Measurements from ENCODE around the gene PSAT1. TPM values are rescaled to one million over a fixed set of nuclear protein-coding genes. Genes with fewer than 3 reads are reported as not detected.

Gene PSAT1
- total RNA-seq, 2 donors from 2014 or later = 57.6 to 93.6 TPM

DNA sequence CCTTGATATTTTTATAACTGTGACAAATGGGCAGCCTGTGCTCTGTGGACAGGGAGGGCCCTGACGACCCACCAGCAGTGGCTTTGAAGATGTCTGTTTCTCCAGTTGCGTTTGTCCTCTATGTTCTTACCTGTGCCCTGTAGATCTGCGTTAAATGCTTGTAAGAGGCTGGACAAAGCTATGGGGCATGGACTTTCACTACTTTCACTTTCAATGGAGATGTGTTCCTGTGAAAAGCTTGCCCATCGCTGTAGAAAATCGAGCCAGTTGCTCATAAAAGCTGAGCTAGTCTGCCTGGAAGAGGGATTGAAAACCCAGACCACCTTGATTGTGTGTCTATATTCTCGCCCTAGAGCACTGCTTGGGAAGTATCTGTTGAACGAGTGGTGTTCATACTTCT, 74.1 kb downstream of the PSAT1 start:
- Mint-ChIP-seq H3K36me3 (no peaks in the 10 kb centered on the region), H3K27ac (no peak overlapping the region), H3K9me3 (no peaks in the 10 kb centered on the region)
- ATAC-seq (no peak), DNase-seq (ENCODE audit: low spot score in 2 of 2) (no peak)

DNA sequence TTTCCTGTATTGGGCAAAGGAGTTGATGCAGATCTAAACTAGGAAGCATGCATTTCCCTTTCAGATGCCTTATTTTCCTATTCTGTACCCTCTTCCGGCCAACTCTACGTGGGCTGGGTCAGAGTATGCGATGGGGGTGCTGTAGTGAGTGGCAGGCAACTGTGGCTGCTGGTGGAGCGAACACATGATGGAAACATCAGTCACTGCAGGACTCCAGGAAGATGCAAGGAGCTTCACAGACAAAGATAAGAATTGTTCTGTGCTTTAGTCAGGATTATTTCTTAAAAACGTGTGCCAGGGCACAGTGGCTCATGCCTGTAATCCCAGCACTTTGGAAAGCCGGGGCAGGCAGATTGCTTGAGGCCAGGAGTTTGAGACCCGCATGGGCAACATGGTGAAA, 75.1 kb downstream of the PSAT1 start:
- Mint-ChIP-seq H3K9me3 (no peaks in the 10 kb centered on the region), H3K27ac (no peak overlapping the region), H3K36me3 (no peaks in the 10 kb centered on the region)
- DNase-seq (ENCODE audit: low spot score in 2 of 2) = no peak
- ATAC-seq = no peak

Other genes with a start within 250 kb of the PSAT1 start
- gene CEP78, start 61.0 kb upstream of the PSAT1 start, total RNA-seq = 10 to 100 TPM; 33.4 to 40.7 TPM

Measured in activated naive CD4-positive, alpha-beta T cell treated with anti-CD3 and anti-CD28 coated beads, Interleukin-2, amount 50 U/mL, for 72 hours (primary cell).